ENCODE data around the gene PCNX3.

Gene PCNX3

GRCh38 chr11:65583589-65583988 is 32.0 kb upstream of the PCNX3 start:
- FAIRE-seq (no peak), DNase-seq (ENCODE audit: insufficient read length) (no peak)
- TF ChIP-seq TAF1 (IDR thresholded peaks at IDR 0.05; ENCODE audit: borderline replicate concordance, low read depth, low read length): no peak
- TF ChIP-seq POLR2A (IDR thresholded peaks at IDR 0.05; ENCODE audit: low read depth, low read length): no peak

- no peak for TF ChIP-seq TAF1 (IDR thresholded peaks at IDR 0.05; ENCODE audit: borderline replicate concordance, low read depth, low read length)
- TF ChIP-seq POLR2A (IDR thresholded peaks at IDR 0.05; ENCODE audit: low read depth, low read length): no peak
- no peak for TF ChIP-seq POLR2AphosphoS5 (IDR thresholded peaks at IDR 0.05; ENCODE audit: low read depth, low read length)
- no peak for DNase-seq (ENCODE audit: insufficient read length)
- no peak for FAIRE-seq
Measured at GRCh38 chr11:65584106-65584505, 31.5 kb upstream of the PCNX3 start.

- TF ChIP-seq TAF1 (IDR thresholded peaks at IDR 0.05; ENCODE audit: borderline replicate concordance, low read depth, low read length) (no peak), POLR2A (IDR thresholded peaks at IDR 0.05; ENCODE audit: low read depth, low read length) (no peak), POLR2AphosphoS5 (IDR thresholded peaks at IDR 0.05; ENCODE audit: low read depth, low read length) (no peak)
- DNase-seq (ENCODE audit: insufficient read length) (no peak), FAIRE-seq (no peak)
Measured at GRCh38 chr11:65584723-65585171, 30.8 kb upstream of the PCNX3 start.

GRCh38 chr11:65585396-65586246 is 30.0 kb upstream of the PCNX3 start:
- FAIRE-seq (peak; percentile 57), DNase-seq (ENCODE audit: insufficient read length) (no peak)
- TF ChIP-seq POLR2A (IDR thresholded peaks at IDR 0.05; ENCODE audit: low read depth, low read length): no peak
- no peak for TF ChIP-seq POLR2AphosphoS5 (IDR thresholded peaks at IDR 0.05; ENCODE audit: low read depth, low read length)
- no peak for TF ChIP-seq TAF1 (IDR thresholded peaks at IDR 0.05; ENCODE audit: borderline replicate concordance, low read depth, low read length)

- DNase-seq (ENCODE audit: insufficient read length) (no peak), FAIRE-seq (no peak)
- TF ChIP-seq POLR2AphosphoS5 (IDR thresholded peaks at IDR 0.05; ENCODE audit: low read depth, low read length) (no peak), POLR2A (IDR thresholded peaks at IDR 0.05; ENCODE audit: low read depth, low read length) (no peak), TAF1 (IDR thresholded peaks at IDR 0.05; ENCODE audit: borderline replicate concordance, low read depth, low read length) (no peak)
Measured at GRCh38 chr11:65586247-65586630, 29.3 kb upstream of the PCNX3 start.

GRCh38 chr11:65586676-65587075 is 28.9 kb upstream of the PCNX3 start:
- DNase-seq (ENCODE audit: insufficient read length) (no peak), FAIRE-seq (peak; percentile 50)

GRCh38 chr11:65588199-65589054 is 27.1 kb upstream of the PCNX3 start:
- DNase-seq (ENCODE audit: insufficient read length): peak; percentile 98
- FAIRE-seq: peak; percentile 100
- TF ChIP-seq POLR2A (IDR thresholded peaks at IDR 0.05; ENCODE audit: low read depth, low read length): no peak; the same call in none of the 2 replicates
- no peak for TF ChIP-seq TAF1 (IDR thresholded peaks at IDR 0.05; ENCODE audit: borderline replicate concordance, low read depth, low read length)
- TF ChIP-seq POLR2AphosphoS5 (IDR thresholded peaks at IDR 0.05; ENCODE audit: low read depth, low read length): no peak

More at GRCh38 chr11:65586676-65587075, 28.9 kb upstream of the PCNX3 start:
- TF ChIP-seq TAF1 (IDR thresholded peaks at IDR 0.05; ENCODE audit: borderline replicate concordance, low read depth, low read length) (no peak), POLR2A (IDR thresholded peaks at IDR 0.05; ENCODE audit: low read depth, low read length) (no peak), POLR2AphosphoS5 (IDR thresholded peaks at IDR 0.05; ENCODE audit: low read depth, low read length) (no peak)

- TF ChIP-seq TAF1 (IDR thresholded peaks at IDR 0.05; ENCODE audit: borderline replicate concordance, low read depth, low read length) (no peak), POLR2A (IDR thresholded peaks at IDR 0.05; ENCODE audit: low read depth, low read length) (0 out of 2 replicates have a peak, but pooled peaks have one; percentile 30), POLR2AphosphoS5 (IDR thresholded peaks at IDR 0.05; ENCODE audit: low read depth, low read length) (no peak)
- peak; percentile 68 for DNase-seq (ENCODE audit: insufficient read length)
- FAIRE-seq: peak; percentile 83
Measured at GRCh38 chr11:65589444-65590239, 25.9 kb upstream of the PCNX3 start.

- DNase-seq (ENCODE audit: insufficient read length) (no peak), FAIRE-seq (no peak)
- TF ChIP-seq POLR2A (IDR thresholded peaks at IDR 0.05; ENCODE audit: low read depth, low read length): no peak
- TF ChIP-seq TAF1 (IDR thresholded peaks at IDR 0.05; ENCODE audit: borderline replicate concordance, low read depth, low read length): no peak
- TF ChIP-seq POLR2AphosphoS5 (IDR thresholded peaks at IDR 0.05; ENCODE audit: low read depth, low read length): no peak
Measured at GRCh38 chr11:65590240-65590738, 25.3 kb upstream of the PCNX3 start.

GRCh38 chr11:65591939-65592857 is 23.4 kb upstream of the PCNX3 start:
- FAIRE-seq: no peak
- no peak for TF ChIP-seq TAF1 (IDR thresholded peaks at IDR 0.05; ENCODE audit: borderline replicate concordance, low read depth, low read length)
- TF ChIP-seq POLR2AphosphoS5 (IDR thresholded peaks at IDR 0.05; ENCODE audit: low read depth, low read length): no peak
- no peak for TF ChIP-seq POLR2A (IDR thresholded peaks at IDR 0.05; ENCODE audit: low read depth, low read length)
- DNase-seq (ENCODE audit: insufficient read length): no peak
